Calu3 (cell line): ENCODE measurements around the gene AJAP1. TPM values are rescaled to one million over a fixed set of nuclear protein-coding genes. Genes with fewer than 3 reads are reported as not detected.

Source experiments
- BruUV-seq: library from RNA; stranded (reverse); fragments of 400-500 nt; replicated peaks from 2 replicates; lab custom pipeline; 2021; lab: Mats Ljungman, UMichigan
- CTCF ChIA-PET: fragments of 300-600 bp; sonication (Branson Sonifier 250); formaldehyde crosslinking; loops from one replicate; lab custom pipeline; 2022; ENCODE audit warnings: antibody characterized with exemption; lab: Charles Lee
- DNase-seq: peaks from one replicate; pipeline ENCODE4 v3.0.0; 2022
- H3K27ac Mint-ChIP-seq: one replicate; pipeline ENCODE4 v1.8.0; 2022; ENCODE audit warnings: mixed read lengths; ENCODE audit not compliant: unreplicated experiment
- H3K27me3 Mint-ChIP-seq: one replicate; pipeline ENCODE4 v1.8.0; 2022; ENCODE audit warnings: mixed read lengths; ENCODE audit not compliant: unreplicated experiment
- H3K36me3 Mint-ChIP-seq: one replicate; pipeline ENCODE4 v1.8.0; 2022; ENCODE audit warnings: mild to moderate bottlenecking, moderate library complexity, mixed read lengths; ENCODE audit not compliant: insufficient read depth, unreplicated experiment
- H3K4me1 Mint-ChIP-seq: one replicate; pipeline ENCODE4 v1.8.0; 2022; ENCODE audit warnings: mild to moderate bottlenecking, low read depth, mixed read lengths; ENCODE audit not compliant: unreplicated experiment
- H3K4me3 Mint-ChIP-seq: one replicate; pipeline ENCODE4 v1.8.0; 2022; ENCODE audit warnings: mild to moderate bottlenecking, low read depth, moderate library complexity, mixed read lengths; ENCODE audit not compliant: unreplicated experiment
- H3K9me3 Mint-ChIP-seq: one replicate; pipeline ENCODE4 v1.8.0; 2022; ENCODE audit warnings: low read depth, mixed read lengths; ENCODE audit not compliant: unreplicated experiment
- intact Hi-C: fragments of 100-400 bp; cut with micrococcal nuclease; formaldehyde crosslinking; loops from one replicate; pipeline ENCODE4 v1.10.0; 2022; ENCODE audit not compliant: unreplicated experiment
- total RNA-seq: library from RNA; stranded (reverse); gene quantifications from 2 replicates; pipeline ENCODE4 v1.2.3, GENCODE V29; 2022
- TF ChIP-seq, protein P1 (sequence below): fragments of 200-600 bp; IDR thresholded peaks from one replicate; pipeline ENCODE4 v1.8.0; 2022; ENCODE audit warnings: antibody characterized with exemption; ENCODE audit not compliant: unreplicated experiment

The AJAP1 gene
- total RNA-seq, 1 experiment from 2014 or later: not detected

- Mint-ChIP-seq H3K4me3 (no peak overlapping the region), H3K9me3 (no peaks in the 10 kb centered on the region), H3K36me3 (no peaks in the 10 kb centered on the region), H3K27ac (no peak overlapping the region), H3K27me3 (peaks cover 19% of the 10 kb centered on the region), H3K4me1 (no peaks in the 10 kb centered on the region)
- DNase-seq: no peak
- no TSS peak for BruUV-seq
- TF ChIP-seq, protein P1, sequence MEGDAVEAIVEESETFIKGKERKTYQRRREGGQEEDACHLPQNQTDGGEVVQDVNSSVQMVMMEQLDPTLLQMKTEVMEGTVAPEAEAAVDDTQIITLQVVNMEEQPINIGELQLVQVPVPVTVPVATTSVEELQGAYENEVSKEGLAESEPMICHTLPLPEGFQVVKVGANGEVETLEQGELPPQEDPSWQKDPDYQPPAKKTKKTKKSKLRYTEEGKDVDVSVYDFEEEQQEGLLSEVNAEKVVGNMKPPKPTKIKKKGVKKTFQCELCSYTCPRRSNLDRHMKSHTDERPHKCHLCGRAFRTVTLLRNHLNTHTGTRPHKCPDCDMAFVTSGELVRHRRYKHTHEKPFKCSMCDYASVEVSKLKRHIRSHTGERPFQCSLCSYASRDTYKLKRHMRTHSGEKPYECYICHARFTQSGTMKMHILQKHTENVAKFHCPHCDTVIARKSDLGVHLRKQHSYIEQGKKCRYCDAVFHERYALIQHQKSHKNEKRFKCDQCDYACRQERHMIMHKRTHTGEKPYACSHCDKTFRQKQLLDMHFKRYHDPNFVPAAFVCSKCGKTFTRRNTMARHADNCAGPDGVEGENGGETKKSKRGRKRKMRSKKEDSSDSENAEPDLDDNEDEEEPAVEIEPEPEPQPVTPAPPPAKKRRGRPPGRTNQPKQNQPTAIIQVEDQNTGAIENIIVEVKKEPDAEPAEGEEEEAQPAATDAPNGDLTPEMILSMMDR: no peak
- CTCF ChIA-PET: no interaction called here
- intact Hi-C loops: no loop called here
Measured at GRCh38 chr1:4658643-4659628, 4.5 kb downstream of the AJAP1 start.

DNA sequence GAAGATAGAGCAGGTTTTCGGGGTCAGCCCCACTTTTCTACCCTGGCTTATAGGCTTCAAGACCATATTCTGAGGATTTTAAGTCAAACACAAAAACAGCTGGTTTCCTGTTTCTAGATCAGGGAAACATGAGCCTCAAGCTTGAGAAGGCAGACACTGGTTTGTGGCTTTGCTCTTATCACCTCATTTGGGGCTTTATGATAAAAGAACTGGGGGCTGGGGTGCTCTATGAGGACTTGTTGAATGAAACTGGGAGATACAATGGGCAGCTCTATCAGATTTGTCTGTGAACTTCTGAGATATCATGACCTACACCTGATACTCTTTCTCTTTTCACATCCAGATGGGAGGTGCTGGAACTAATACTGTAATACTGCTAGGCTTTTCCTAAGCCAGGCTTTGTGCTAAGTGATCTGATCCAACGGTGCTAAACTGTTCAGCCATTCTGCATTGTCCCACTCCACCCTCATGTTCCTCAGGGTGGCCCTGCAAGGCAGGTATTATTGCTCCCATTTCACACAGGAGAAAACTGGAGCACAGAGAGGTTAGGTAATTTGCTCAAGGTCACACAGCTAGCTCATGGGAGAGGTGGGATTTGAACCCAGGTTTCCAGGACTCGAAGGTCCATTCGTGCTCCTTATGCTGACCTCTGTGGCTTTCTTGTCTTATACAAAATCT lies 6.6 kb downstream of the AJAP1 start:
- peaks cover 2% of the 10 kb centered on the region for H3K9me3 Mint-ChIP-seq
- intact Hi-C loops: no loop called here
- no peak for DNase-seq
- H3K27me3 Mint-ChIP-seq: peaks cover 17% of the 10 kb centered on the region
- TF ChIP-seq, protein P1: no peak
- H3K27ac Mint-ChIP-seq: no peak overlapping the region
- no TSS peak for BruUV-seq
- no peaks in the 10 kb centered on the region for H3K4me1 Mint-ChIP-seq
- H3K4me3 Mint-ChIP-seq: no peak overlapping the region
- no peaks in the 10 kb centered on the region for H3K36me3 Mint-ChIP-seq
- CTCF ChIA-PET: no interaction called here

DNA sequence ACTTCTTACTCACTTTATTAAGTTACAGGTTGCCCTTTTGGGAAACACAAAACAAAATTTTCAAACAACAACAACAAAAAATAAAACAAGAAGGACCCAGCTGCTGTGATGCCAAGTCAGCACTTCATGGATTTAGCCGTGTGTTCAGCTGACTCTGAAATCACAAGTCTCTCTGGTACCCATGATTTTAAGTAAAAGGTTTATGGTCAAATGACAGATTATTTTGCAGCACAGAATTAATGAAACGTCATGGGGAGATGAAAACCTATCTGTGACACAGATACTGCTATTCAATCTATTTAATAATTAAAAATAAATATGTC lies 7.1 kb downstream of the AJAP1 start:
- TF ChIP-seq, protein P1: no peak
- DNase-seq: no peak
- H3K4me3 Mint-ChIP-seq: no peak overlapping the region
- BruUV-seq: no TSS peak
- no peak overlapping the region for H3K27ac Mint-ChIP-seq
- H3K9me3 Mint-ChIP-seq: peaks cover 2% of the 10 kb centered on the region
- no peaks in the 10 kb centered on the region for H3K4me1 Mint-ChIP-seq
- peaks cover 12% of the 10 kb centered on the region for H3K27me3 Mint-ChIP-seq
- CTCF ChIA-PET: no interaction called here
- intact Hi-C loops: no loop called here
- no peaks in the 10 kb centered on the region for H3K36me3 Mint-ChIP-seq

DNA sequence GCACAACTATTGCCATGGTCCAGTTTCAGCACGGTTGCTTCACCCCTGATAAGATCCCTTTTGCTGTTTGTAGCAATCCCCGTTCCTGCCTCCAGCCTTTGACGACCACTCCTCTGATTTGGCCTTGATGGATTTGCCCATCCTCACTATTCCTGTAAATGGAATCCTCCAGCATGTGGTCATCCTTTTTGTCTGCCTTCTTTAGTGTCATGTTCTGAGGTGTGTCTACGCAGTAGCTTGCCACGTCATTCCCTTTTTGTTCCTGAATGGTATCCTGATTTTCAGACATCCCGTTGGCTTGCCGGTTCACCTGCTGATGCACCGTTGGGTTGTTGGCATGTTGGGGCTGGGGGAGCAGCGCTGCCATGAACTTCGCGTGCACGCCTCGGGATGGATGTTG lies 7.8 kb downstream of the AJAP1 start:
- Mint-ChIP-seq H3K4me1 (no peaks in the 10 kb centered on the region), H3K27me3 (peaks cover 6% of the 10 kb centered on the region), H3K27ac (no peak overlapping the region), H3K4me3 (no peak overlapping the region), H3K36me3 (no peaks in the 10 kb centered on the region), H3K9me3 (peaks cover 2% of the 10 kb centered on the region)
- intact Hi-C loops: no loop called here
- no TSS peak for BruUV-seq
- CTCF ChIA-PET: no interaction called here
- TF ChIP-seq, protein P1: no peak
- DNase-seq: no peak
